Measurements from ENCODE around the gene GMCL2. TPM values are rescaled to one million over a fixed set of nuclear protein-coding genes. Genes with fewer than 3 reads are reported as not detected.

The GMCL2 gene
- total RNA-seq (2022; extraction: Qiagen RNA extraction; ENCODE audit: low read depth) = not detected in 5 replicates

GRCh38 chr5:178187014-178187413 lies at the start of gene GMCL2:
GMCL2 (minus strand) TSS chr5:178187371; CDS start chr5:178187299, 72 bp downstream.

GRCh38 chr5:178232124-178232919 lies 45.2 kb upstream of the GMCL2 start, which contains the start of gene PHYKPL:
PHYKPL (minus strand) TSS chr5:178232802; CDS start chr5:178232550, 252 bp downstream.

GRCh38 chr5:178204182-178204934 lies 17.2 kb upstream of the GMCL2 start, which contains the start of gene HNRNPAB:
HNRNPAB (plus strand) TSS chr5:178204533; CDS start chr5:178204838, 305 bp downstream.

GRCh38 chr5:178153530-178154340 lies 33.4 kb downstream of the GMCL2 start, which contains the start of gene NHP2:
NHP2 (minus strand) TSS chr5:178153885; CDS start chr5:178153817, 68 bp downstream.

Other genes with a start within 250 kb of the GMCL2 start
- not detected in 5 replicates for gene PROP1, start 191.1 kb downstream of the GMCL2 start, total RNA-seq (2022; extraction: Qiagen RNA extraction; ENCODE audit: low read depth)
- gene N4BP3, start 73.8 kb downstream of the GMCL2 start, total RNA-seq (2022; extraction: Qiagen RNA extraction; ENCODE audit: low read depth) = 1.0 to 1.5 TPM (median 1.4 TPM) in 5 replicates
- 19.9 to 29.0 TPM (median 27.9 TPM) in 5 replicates for gene RMND5B, start 56.4 kb downstream of the GMCL2 start, total RNA-seq (2022; extraction: Qiagen RNA extraction; ENCODE audit: low read depth)
- 378 to 460 TPM (median 404 TPM) in 5 replicates for gene NHP2, start 33.5 kb downstream of the GMCL2 start, total RNA-seq (2022; extraction: Qiagen RNA extraction; ENCODE audit: low read depth)
- gene HNRNPAB, start 17.2 kb upstream of the GMCL2 start, total RNA-seq (2022; extraction: Qiagen RNA extraction; ENCODE audit: low read depth) = 319 to 368 TPM (median 327 TPM) in 5 replicates
- 6.9 to 10.1 TPM (median 9.4 TPM) in 5 replicates for gene PHYKPL, start 45.4 kb upstream of the GMCL2 start, total RNA-seq (2022; extraction: Qiagen RNA extraction; ENCODE audit: low read depth)

Data from A549 treated with DMSO at 1 μM for 4 hours (cell line).